ENCODE data around the gene HSD17B8.

DNA sequence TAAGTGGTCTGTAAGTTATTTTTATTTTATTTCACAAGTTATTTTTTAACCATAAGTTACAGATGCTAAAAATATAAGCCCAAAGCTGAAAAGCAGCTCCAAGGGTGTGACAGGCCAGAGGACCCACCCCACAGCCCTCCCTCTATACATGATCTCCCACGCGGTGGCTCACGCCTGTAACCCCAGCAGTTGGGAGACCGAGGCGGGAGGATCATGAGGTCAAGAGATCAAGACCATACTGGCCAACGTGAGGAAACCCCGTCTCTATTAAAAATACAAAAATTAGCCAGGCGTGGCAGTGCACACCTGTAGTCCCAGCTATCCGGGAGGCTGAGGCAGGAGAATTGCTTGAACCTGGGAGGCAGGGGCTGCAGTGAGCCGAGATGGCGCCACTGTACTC, 44.4 kb upstream of the HSD17B8 start:
- no peak for TF ChIP-seq CTCF (IDR thresholded peaks at IDR 0.05; ENCODE audit: low read length)
- TF ChIP-seq EZH2 (IDR thresholded peaks at IDR 0.05; ENCODE audit: borderline replicate concordance, low read length): no peak

All from OCI-LY1 (cell line).